Neural cell (in vitro differentiated cells): ENCODE measurements around the gene FAM72A.
"Not testable (repeated sequence)": the region's sequence is repeated elsewhere in the genome, so short reads cannot be mapped to it uniquely, and the experiment has no call there.

Experiments used
- CTCF ChIP-seq: fragments of 450-650 bp; IDR thresholded peaks from 2 replicates; pipeline ENCODE4 v1.5.1; 2014; ENCODE audit warnings: antibody characterized with exemption, mild to moderate bottlenecking, moderate library complexity; ENCODE audit not compliant: poor library complexity, severe bottlenecking
- EZH2 ChIP-seq: fragments of 200-600, 300-800 bp; shearing (Covaris generic), sonication (generic); IDR thresholded peaks from 2 replicates; pipeline ENCODE4 v1.6.1; 2014; ENCODE audit warnings: antibody characterized with exemption, low read length, borderline replicate concordance, mild to moderate bottlenecking; ENCODE audit not compliant: insufficient read depth, poor library complexity, severe bottlenecking

DNA sequence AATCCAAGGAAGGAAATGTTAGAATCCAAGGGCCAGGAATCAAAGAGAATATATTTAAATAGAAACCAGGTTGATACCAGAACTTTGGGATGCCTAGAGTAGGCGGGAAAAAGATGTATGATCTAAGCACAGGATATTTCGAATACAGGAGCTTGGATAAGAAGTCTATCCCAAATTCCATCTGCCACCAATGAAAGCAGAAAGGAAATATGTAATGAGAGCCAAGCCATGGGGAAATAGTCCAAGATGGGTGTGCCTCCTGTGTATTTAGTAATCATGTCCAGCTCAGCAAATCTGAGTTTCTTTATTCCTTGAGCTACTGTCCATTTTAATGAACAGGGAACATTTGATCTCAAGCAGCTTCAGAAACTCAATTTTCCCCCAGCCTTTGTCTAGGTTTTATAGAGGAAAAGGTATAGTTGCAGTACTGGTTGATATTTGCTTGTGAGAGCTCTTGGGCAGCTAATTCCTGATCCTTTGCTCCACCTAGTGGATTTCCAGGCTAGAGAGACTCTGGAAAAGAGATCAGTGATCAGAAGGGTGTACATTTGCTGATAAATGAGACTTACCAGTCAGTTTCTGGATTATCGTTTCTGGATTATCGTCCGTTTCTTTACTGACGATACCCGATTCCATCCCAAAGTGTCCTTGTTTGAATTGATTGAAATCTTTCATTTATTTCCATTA, 28.3 kb downstream of the FAM72A start:
- TF ChIP-seq EZH2, result not testable (repeated sequence)
- TF ChIP-seq CTCF, result peak; percentile 62
